Activated CD4-positive, alpha-beta T cell treated with anti-CD3 and anti-CD28 coated beads, Interleukin-2, Interleukin-4, amounts not matched to agents 100 ng/mL and 50 ng/mL, durations not matched to agents 16 hours and 8 hours (primary cell): ENCODE data around the gene OR5K4.

Experiments
- DNase-seq: peaks from one replicate; pipeline ENCODE4 v3.0.0-alpha.2; 2020; ENCODE audit warnings: low spot score

Gene OR5K4

DNA sequence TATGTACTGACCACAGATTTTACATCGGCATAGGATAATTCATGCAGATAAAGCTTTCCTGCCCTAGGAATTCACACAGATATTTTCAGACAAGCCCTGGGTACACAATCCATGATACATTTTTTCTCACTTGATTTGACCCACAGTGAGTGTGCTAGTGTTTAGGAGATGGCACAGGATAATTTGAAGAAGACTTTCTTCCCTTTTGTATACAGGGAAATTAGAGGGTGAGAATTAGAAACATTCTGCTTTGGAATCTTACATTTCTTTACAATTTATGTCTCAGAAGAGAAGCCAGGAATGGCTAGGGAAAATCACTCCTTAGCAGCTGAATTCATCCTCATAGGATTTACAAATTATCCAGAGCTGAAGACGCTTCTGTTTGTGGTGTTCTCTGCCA lies at the start of gene OR5K4:
Gene OR5K4, plus strand, starts transcription at position 301 of the 400 bp plus-strand sequence. Its CDS starts 0 bp downstream, at position 301.
- DNase-seq, result no peak

GRCh38 chr3:98322101-98322500 lies 31.6 kb upstream of the OR5K4 start:
- DNase-seq, result no peak

GRCh38 chr3:98322686-98323085 lies 31.0 kb upstream of the OR5K4 start:
- no peak for DNase-seq

- no peak for DNase-seq
Observed at GRCh38 chr3:98323425-98323824, 30.2 kb upstream of the OR5K4 start.

DNA sequence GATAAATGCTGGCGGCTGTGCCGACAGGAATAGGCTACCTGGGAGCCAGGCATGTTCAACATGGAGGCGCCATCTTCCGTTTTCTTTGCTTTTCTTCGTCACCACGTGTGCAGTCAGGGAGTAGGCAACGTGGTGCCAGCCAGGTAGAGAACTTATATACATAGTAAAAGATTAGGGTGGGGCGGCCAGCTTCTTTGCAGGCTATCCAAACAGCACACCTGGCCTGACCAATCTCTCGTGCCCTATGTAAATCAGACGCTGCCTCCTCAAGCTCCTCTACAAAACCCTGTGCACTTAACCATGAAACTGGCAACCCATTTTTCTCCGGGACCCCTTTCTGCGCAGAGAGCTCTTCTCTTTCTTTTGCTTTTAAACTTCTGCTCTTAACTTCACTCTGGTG lies 28.6 kb upstream of the OR5K4 start:
- DNase-seq, result no peak

GRCh38 chr3:98326105-98326893 lies 27.4 kb upstream of the OR5K4 start:
- no peak for DNase-seq

DNA sequence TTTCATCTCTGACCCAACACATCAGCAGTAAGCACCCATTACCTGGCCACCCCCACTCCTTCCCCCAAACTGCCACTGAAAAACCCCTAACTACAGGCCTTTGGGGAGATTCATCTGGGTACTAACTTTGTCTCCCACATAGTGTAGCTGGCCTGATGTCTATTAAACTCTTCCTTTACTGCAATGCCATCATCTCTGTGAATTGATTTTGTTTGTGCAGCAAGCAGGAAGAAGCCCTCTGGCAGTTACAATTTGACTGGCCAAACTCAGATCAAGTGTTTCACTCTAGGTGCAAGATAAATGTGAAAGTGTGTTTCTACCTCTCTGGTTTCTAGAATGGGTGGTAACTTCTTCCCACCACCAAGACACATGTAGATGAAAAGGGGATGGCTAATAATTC lies 26.7 kb upstream of the OR5K4 start:
- peak; percentile 78 for DNase-seq

GRCh38 chr3:98328933-98329332 lies 24.7 kb upstream of the OR5K4 start:
- DNase-seq, result no peak

- DNase-seq, result peak; percentile 72
Observed at GRCh38 chr3:98329392-98330124, 24.1 kb upstream of the OR5K4 start.

DNA sequence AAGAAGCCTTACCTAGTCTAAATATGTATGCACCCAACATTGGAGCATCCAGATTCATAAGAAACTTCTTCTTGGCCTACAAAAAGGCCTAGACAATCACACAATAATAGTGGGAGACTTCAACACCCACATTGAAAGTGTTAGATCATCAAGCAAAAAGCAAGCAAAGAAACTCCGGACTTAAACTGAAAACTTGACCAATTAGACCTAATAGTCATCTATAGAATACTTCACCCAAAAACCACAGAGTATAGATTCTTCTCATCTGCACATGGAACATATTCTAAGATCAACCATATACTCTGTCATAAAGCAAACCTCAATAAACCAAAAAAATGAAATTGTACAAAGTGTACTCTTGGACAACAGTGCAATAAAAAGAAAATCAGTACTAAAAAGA lies 22.3 kb upstream of the OR5K4 start:
- peak; percentile 17 for DNase-seq

DNA sequence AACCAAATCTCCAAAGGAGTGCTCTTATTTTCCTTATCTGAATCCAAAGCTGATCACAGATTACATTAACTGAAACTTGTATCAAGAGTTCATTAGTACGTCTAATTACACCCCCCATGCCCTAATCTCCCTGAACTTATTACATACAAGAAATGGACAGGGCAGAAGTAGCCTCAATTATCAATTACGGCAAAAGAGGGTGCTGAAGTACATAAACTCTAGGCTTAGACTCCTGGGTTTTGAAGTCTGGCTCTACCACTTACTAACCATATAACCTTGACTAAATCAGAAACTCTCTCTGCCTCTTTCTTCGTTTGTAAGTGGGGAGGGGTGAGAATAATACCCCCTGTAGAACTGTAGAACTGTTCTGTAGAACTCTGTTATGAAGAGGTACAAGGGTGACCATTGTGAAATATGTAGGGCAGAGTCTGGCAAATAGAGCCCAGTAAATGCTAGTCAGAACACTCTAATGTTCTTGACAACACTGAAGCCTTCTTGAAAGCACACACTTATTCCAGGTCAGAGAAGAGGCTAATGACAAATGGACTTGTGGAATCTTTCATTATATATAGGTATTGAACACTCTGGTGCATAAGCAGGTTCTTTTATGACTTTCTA lies 19.6 kb upstream of the OR5K4 start:
- DNase-seq, result no peak

DNA sequence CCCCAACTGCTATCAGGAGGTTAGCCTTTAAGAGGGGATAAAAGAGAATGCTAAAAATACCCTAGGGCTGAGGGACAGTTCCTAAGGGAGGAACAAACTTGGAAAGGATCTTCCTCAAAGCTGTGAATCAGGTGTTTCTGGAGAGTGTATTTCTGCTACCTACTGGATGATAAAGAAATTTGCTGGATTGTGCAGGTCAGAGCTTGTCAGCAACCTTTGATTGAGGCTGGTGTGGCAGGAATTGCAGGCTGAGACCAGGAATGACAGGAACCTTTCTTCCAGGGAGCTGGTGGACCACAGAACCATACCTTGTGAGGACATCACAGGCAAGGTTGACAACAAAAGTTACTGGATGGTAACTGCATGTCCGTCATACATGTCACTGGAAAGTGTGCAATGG lies 14.6 kb upstream of the OR5K4 start:
- no peak for DNase-seq

GRCh38 chr3:98341758-98342157 lies 11.9 kb upstream of the OR5K4 start:
- no peak for DNase-seq

- DNase-seq, result peak; percentile 71
Observed at GRCh38 chr3:98343647-98344507, 9.8 kb upstream of the OR5K4 start.

DNA sequence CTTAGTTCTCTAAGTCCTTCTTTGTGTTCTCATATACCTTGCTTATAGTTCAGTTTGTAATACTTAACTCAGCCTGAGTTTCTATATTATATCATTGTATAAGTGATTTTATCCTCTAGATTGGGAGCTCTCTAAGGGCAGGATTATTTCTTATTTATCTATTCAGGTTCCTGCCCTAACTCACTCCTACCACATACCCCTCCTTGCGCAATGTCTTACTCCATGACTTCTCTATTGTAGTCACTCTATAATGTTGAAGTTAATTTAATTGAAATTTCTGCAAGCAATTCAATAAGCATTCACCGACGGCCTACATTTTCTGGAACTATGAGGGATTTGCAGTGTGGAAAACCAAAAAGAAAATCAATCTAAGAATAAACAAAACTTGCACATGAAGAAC lies 3.6 kb upstream of the OR5K4 start:
- DNase-seq, result no peak

GRCh38 chr3:98359250-98359649 lies 5.6 kb downstream of the OR5K4 start:
- no peak for DNase-seq

DNA sequence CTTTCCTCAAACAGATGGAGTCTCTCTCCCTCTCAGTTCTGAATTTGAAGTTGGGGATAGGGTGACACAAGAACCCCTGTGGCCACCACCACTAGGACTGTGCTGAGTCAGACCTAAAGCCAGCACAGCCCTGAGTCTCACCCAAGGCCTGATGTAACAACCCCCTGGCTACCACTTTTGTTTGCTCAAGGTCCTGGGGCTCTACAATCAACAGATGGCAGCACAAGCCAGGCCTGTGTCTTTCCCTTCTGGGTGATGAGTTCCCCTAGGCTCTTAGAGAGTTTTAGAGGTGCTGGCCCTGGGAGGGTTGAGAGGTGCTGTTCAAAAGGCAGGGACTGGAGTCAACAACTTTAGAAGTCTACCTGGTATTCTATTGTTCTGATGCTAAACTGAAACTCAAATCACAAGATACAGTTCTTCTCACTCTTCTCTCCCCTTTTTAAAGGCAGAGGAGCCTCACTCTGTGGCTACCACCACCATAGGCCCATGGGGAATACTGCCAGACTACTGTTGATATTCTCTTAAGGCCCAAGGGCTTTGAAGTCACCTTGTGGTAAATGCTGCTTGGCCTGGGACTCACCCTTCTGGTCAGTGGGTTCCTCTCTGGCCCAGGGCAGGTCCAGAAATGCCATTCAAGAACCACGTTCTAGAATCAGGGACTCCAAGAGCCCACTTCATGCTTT lies 6.5 kb downstream of the OR5K4 start:
- DNase-seq, result peak; percentile 45

DNA sequence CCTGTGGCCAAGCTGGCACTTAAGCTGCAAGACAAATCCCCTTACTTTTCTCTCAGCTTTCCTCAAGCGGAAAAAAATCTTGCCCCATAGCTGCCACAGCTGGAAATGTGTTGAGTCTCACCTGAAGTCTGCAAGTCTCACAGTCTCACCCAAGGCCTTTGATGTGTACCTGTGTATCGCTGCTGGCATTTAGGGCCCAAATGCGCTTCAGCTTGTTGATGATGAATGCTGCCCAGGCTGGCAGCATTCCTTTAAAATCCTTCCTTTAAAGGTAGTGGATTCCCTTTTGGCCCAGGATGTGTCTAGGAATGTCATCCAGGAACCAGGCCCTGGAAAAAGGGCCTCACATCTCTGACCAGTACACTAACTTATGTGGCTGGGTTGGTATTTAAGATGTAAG lies 7.0 kb downstream of the OR5K4 start:
- DNase-seq, result no peak

- no peak for DNase-seq
Observed at GRCh38 chr3:98361289-98361688, 7.6 kb downstream of the OR5K4 start.

DNA sequence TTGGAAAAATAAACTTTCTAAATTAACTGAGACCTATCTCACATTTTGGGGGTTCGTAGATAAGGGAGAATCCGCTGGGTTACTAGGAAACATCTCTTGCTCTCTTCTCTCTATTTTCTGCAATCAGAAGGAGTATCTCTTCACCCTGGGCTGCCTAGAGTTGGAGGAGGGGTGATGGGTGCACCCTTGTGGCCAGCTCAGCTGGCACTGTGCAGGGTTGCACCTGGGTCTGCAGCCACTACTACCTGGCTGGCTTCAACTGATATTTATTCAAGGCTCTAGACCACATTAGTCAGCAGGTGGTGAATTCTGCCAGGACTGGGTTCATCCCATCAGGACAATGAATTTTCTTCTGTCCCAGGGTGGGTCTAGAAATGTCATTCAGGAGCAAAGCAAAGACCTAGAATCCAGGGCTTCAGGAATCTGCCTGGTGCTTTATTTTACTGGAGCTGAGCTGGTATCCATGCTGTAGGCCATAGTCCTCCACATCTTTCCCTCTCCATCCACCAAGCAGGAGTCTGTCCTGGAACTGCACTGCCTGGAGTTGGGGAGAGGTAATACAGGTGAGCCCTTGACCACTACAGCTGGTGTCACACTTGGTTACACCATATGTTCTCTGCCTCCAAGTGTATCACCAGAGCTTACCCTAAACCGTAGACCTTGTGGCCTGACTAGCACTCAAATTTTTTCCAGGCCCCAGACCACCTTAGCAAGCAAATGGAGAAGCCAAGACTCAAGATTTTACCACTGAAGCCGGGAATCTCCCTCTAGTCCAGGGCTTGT lies 14.0 kb downstream of the OR5K4 start:
- no peak for DNase-seq

DNA sequence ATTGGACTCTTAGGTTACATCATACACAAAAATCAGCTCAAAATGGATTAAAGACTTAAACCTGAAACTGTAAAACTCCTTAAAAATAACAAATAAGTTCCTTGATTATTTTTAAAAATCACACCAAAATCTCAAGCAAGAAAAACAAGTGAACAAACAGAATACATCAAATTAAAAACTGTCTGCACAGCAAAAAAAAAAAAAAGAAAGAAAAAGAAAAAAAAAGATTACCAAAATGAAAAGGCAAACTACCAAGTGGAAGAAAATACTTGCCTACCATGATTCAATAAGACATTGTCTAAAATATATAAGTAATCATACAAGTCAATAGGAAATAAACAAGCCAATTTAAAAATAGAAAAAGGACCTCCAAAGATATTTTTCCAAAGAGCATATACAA lies 17.5 kb downstream of the OR5K4 start:
- no peak for DNase-seq
